ENCODE results near the gene ARHGEF4. TPM values are rescaled to one million over a fixed set of nuclear protein-coding genes. Genes with fewer than 3 reads are reported as not detected.

The ARHGEF4 gene
- total and polyA plus RNA-seq, 5 donors from 2014 or later: 0.22 to 1.7 (median 0.48) TPM; not detected in 1

DNA sequence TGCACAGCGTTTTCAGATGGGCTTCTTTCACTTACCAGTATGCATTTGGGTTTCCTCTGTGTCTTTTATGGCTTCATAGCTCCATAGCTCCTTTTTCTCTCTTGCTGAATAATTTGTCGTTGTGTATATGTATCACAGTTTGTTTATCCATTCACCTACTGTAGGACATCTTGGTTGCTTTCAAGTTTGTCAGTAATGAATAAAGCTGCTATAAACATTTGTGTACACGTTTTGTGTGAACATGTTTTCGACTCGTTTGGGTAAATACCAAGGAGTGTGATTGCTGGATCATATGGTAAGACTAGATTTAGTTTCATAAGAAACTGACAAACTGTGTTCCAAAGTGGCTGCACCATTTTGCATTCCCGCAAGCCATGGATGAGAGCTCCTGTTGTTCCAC is 161.8 kb downstream of the ARHGEF4 start:
- no peaks in the 10 kb centered on the region for H3K4me1 ChIP-seq (ENCODE audit: control insufficient read depth, insufficient read depth, low read length, poor library complexity, severe bottlenecking)
- peaks cover 19% of the 10 kb centered on the region for H3K27me3 Mint-ChIP-seq
- no peaks in the 10 kb centered on the region for H3K4me1 Mint-ChIP-seq

GRCh38 chr2:131004446-131005209 is 167.9 kb downstream of the ARHGEF4 start:
- no peaks in the 10 kb centered on the region for H3K36me3 Mint-ChIP-seq
- H3K4me1 Mint-ChIP-seq: no peaks in the 10 kb centered on the region
- ATAC-seq (ENCODE audit: low read depth in 2 of 2) (no peak), DNase-seq (no peak)
- Histone ChIP-seq H3K4me3 (ENCODE audit: low read depth, low read length) (no peak overlapping the region), H3K27me3 (ENCODE audit: control insufficient read depth, insufficient read depth, low read length) (peaks cover 3% of the 10 kb centered on the region), H3K9me3 (ENCODE audit: control insufficient read depth in 2 of 2, low read length in 2 of 2) (no peaks in the 10 kb centered on the region), H3K4me1 (ENCODE audit: control insufficient read depth, insufficient read depth, low read length, poor library complexity, severe bottlenecking) (no peaks in the 10 kb centered on the region), H3K27ac (ENCODE audit: insufficient read depth, low read length, poor library complexity, severe bottlenecking) (no peak overlapping the region), H3K36me3 (ENCODE audit: control insufficient read depth, insufficient read depth, low read length) (no peaks in the 10 kb centered on the region)
- H3K4me3 Mint-ChIP-seq: no peak overlapping the region
- H3K27me3 Mint-ChIP-seq: peaks cover 10% of the 10 kb centered on the region
- no peak overlapping the region for H3K27ac Mint-ChIP-seq
- H3K9me3 Mint-ChIP-seq: peaks cover 0 to 1% (median 0%) of the 10 kb centered on the region in 7 donors

More for the DNA sequence above, 161.8 kb downstream of the ARHGEF4 start:
- Histone ChIP-seq H3K9me3 (ENCODE audit: control insufficient read depth in 2 of 2, low read length in 2 of 2) (no peaks in the 10 kb centered on the region), H3K4me3 (ENCODE audit: low read depth, low read length) (no peak overlapping the region), H3K27ac (ENCODE audit: insufficient read depth, low read length, poor library complexity, severe bottlenecking) (no peak overlapping the region), H3K27me3 (ENCODE audit: control insufficient read depth, insufficient read depth, low read length) (no peaks in the 10 kb centered on the region), H3K36me3 (ENCODE audit: control insufficient read depth, insufficient read depth, low read length) (no peaks in the 10 kb centered on the region)
- DNase-seq: no peak
- no peaks in the 10 kb centered on the region for H3K36me3 Mint-ChIP-seq
- H3K4me3 Mint-ChIP-seq: no peak overlapping the region
- ATAC-seq (ENCODE audit: low read depth in 2 of 2): no peak
- H3K27ac Mint-ChIP-seq: no peak overlapping the region
- no peaks in the 10 kb centered on the region for H3K9me3 Mint-ChIP-seq

GRCh38 chr2:131005216-131005935 is 168.7 kb downstream of the ARHGEF4 start:
- H3K4me1 Mint-ChIP-seq: no peaks in the 10 kb centered on the region
- ATAC-seq (ENCODE audit: low read depth in 2 of 2): no peak
- H3K9me3 Mint-ChIP-seq: peaks cover 0 to 1% (median 0%) of the 10 kb centered on the region in 7 donors
- H3K9me3 ChIP-seq (ENCODE audit: control insufficient read depth in 2 of 2, low read length in 2 of 2): no peaks in the 10 kb centered on the region
- no peak overlapping the region for H3K4me3 ChIP-seq (ENCODE audit: low read depth, low read length)
- no peak overlapping the region for H3K27ac Mint-ChIP-seq
- H3K36me3 ChIP-seq (ENCODE audit: control insufficient read depth, insufficient read depth, low read length): no peaks in the 10 kb centered on the region
- H3K27me3 ChIP-seq (ENCODE audit: control insufficient read depth, insufficient read depth, low read length): peaks cover 4% of the 10 kb centered on the region
- no peaks in the 10 kb centered on the region for H3K36me3 Mint-ChIP-seq
- no peak for DNase-seq
- no peak overlapping the region for H3K4me3 Mint-ChIP-seq
- no peak overlapping the region for H3K27ac ChIP-seq (ENCODE audit: insufficient read depth, low read length, poor library complexity, severe bottlenecking)
- H3K27me3 Mint-ChIP-seq: peaks cover 10% of the 10 kb centered on the region
- H3K4me1 ChIP-seq (ENCODE audit: control insufficient read depth, insufficient read depth, low read length, poor library complexity, severe bottlenecking): no peaks in the 10 kb centered on the region

DNA sequence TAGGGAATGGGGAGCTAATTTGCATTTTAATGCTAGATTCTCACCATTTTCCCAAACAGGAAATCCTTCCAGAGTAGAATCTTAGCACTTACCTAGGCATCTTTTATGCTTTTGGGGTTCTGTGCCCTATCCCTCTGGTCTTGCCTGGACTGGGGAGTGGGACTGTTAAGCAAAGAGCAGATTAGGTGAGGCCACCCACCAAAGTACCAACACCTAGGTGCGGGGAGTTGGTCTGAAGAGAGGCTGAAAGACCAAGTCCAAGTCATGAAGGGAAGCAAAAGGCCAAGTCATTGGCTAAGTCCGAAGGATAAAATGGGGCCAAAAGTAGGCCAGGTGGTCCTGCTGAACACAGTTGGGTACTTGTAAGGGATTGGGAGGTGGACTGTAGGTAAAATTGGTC is 169.8 kb downstream of the ARHGEF4 start:
- Mint-ChIP-seq H3K4me3 (no peak overlapping the region), H3K4me1 (peaks cover 0 to 3% (median 0%) of the 10 kb centered on the region in 4 donors), H3K27me3 (peaks cover 10% of the 10 kb centered on the region), H3K36me3 (no peaks in the 10 kb centered on the region), H3K27ac (no peak overlapping the region), H3K9me3 (peaks cover 0 to 1% (median 0%) of the 10 kb centered on the region in 7 donors)
- DNase-seq (no peak), ATAC-seq (ENCODE audit: low read depth in 2 of 2) (no peak)
- no peak overlapping the region for H3K27ac ChIP-seq (ENCODE audit: insufficient read depth, low read length, poor library complexity, severe bottlenecking)
- H3K36me3 ChIP-seq (ENCODE audit: control insufficient read depth, insufficient read depth, low read length): no peaks in the 10 kb centered on the region
- H3K9me3 ChIP-seq (ENCODE audit: control insufficient read depth in 2 of 2, low read length in 2 of 2): no peaks in the 10 kb centered on the region
- H3K27me3 ChIP-seq (ENCODE audit: control insufficient read depth, insufficient read depth, low read length): peaks cover 12% of the 10 kb centered on the region
- no peaks in the 10 kb centered on the region for H3K4me1 ChIP-seq (ENCODE audit: control insufficient read depth, insufficient read depth, low read length, poor library complexity, severe bottlenecking)
- no peak overlapping the region for H3K4me3 ChIP-seq (ENCODE audit: low read depth, low read length)

DNA sequence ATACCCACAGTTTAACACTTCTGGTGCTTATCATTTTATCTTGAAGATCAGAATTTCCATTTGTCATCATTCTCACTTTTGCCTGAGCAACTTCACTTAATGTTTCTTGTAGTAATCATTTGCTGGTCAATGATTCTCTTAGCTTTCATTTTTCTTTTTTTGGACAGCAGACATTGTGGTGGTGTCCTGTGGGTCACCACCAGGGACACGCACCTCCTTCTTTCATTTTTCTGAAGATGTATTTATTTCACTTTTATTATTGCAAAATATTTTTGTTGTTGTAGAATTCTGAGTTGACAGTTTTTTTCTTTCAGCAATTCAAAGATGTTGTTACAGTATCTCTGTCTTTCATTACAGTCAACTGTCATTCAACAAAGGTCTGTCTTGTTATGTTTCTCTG is 172.3 kb downstream of the ARHGEF4 start:
- Histone ChIP-seq H3K4me3 (ENCODE audit: low read depth, low read length) (no peak overlapping the region), H3K36me3 (ENCODE audit: control insufficient read depth, insufficient read depth, low read length) (no peaks in the 10 kb centered on the region), H3K27ac (ENCODE audit: insufficient read depth, low read length, poor library complexity, severe bottlenecking) (no peak overlapping the region), H3K27me3 (ENCODE audit: control insufficient read depth, insufficient read depth, low read length) (peaks cover 12% of the 10 kb centered on the region), H3K4me1 (ENCODE audit: control insufficient read depth, insufficient read depth, low read length, poor library complexity, severe bottlenecking) (no peaks in the 10 kb centered on the region), H3K9me3 (ENCODE audit: control insufficient read depth in 2 of 2, low read length in 2 of 2) (no peaks in the 10 kb centered on the region)
- Mint-ChIP-seq H3K36me3 (no peaks in the 10 kb centered on the region), H3K4me1 (peaks cover 0 to 3% (median 0%) of the 10 kb centered on the region in 4 donors), H3K4me3 (no peak overlapping the region), H3K9me3 (peaks cover 0 to 3% (median 0%) of the 10 kb centered on the region in 7 donors), H3K27ac (no peak overlapping the region), H3K27me3 (peaks cover 16% of the 10 kb centered on the region)
- ATAC-seq (ENCODE audit: low read depth in 2 of 2): no peak
- no peak for DNase-seq

DNA sequence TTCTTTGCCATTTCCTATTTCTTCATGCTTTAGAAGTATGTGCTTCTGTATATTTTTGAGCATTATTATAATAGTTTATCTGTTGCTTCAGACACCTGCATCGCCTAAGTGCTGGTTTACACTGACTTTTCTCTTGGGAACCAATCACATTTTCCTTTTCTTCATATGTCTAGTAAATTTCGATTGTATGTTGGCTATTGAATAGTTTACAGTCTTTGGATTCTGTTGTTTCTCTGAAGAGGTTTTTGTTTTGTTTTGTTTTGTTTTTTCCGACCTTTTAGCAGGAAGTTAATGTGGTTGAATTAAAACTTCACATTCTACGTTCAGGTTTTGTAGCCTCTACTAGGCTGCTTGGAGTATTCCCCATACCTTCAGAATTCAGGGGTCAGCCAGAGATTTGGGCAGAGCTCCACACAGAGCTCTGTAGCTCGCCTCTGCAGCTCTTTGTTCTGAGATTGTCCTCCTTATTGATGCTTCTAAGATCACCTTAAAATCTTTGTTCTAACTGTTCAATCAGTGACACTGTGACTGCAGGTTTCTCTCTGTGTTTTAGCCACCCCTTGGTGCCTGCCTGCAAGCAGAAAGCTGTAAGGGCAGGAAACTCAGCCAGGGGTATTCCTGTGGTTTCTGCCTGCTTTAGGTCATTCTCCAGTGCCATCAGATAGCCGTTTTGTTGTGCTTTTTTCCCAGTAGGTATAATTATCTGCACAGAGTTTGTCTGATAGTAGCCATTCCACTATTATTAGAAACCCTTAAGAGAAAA is 173.2 kb downstream of the ARHGEF4 start:
- Mint-ChIP-seq H3K4me3 (no peak overlapping the region), H3K36me3 (no peaks in the 10 kb centered on the region), H3K27me3 (peaks cover 22% of the 10 kb centered on the region), H3K9me3 (peaks cover 0 to 3% (median 0%) of the 10 kb centered on the region in 7 donors), H3K4me1 (peaks cover 0 to 3% (median 0%) of the 10 kb centered on the region in 4 donors), H3K27ac (no peak overlapping the region)
- no peaks in the 10 kb centered on the region for H3K9me3 ChIP-seq (ENCODE audit: control insufficient read depth in 2 of 2, low read length in 2 of 2)
- no peaks in the 10 kb centered on the region for H3K4me1 ChIP-seq (ENCODE audit: control insufficient read depth, insufficient read depth, low read length, poor library complexity, severe bottlenecking)
- H3K27me3 ChIP-seq (ENCODE audit: control insufficient read depth, insufficient read depth, low read length): peaks cover 12% of the 10 kb centered on the region
- ATAC-seq (ENCODE audit: low read depth in 2 of 2) (no peak), DNase-seq (no peak)
- no peak overlapping the region for H3K27ac ChIP-seq (ENCODE audit: insufficient read depth, low read length, poor library complexity, severe bottlenecking)
- no peak overlapping the region for H3K4me3 ChIP-seq (ENCODE audit: low read depth, low read length)
- no peaks in the 10 kb centered on the region for H3K36me3 ChIP-seq (ENCODE audit: control insufficient read depth, insufficient read depth, low read length)

DNA sequence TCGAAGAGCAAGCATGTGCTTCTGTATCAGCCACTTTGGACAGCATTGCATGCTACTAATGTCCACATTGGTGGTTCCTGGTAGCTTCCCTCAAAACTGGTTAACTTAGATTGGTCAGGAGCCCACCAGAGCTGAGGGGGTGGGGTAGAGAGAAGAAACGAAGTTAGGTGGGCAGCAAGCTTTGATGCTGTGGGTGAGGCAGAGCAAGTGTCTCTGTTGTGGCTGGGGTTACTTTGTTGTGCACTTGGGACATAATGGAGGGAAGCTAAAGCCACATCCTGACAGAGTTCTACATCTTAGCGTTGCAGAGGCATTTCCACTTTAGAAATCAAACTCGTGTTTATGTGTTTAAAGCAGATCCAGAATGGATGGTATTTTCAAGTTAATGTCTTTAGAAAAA is 173.9 kb downstream of the ARHGEF4 start:
- ATAC-seq (ENCODE audit: low read depth in 2 of 2) (no peak), DNase-seq (no peak)
- peak overlapping the region in 2 of 3 donors; percentile 6 to 46 for H3K27ac Mint-ChIP-seq
- no peak overlapping the region for H3K4me3 Mint-ChIP-seq
- no peaks in the 10 kb centered on the region for H3K36me3 Mint-ChIP-seq
- H3K9me3 Mint-ChIP-seq: peaks cover 0 to 3% (median 0%) of the 10 kb centered on the region in 7 donors
- no peak overlapping the region for H3K4me3 ChIP-seq (ENCODE audit: low read depth, low read length)
- H3K27ac ChIP-seq (ENCODE audit: insufficient read depth, low read length, poor library complexity, severe bottlenecking): no peak overlapping the region
- peaks cover 12% of the 10 kb centered on the region for H3K27me3 ChIP-seq (ENCODE audit: control insufficient read depth, insufficient read depth, low read length)
- no peaks in the 10 kb centered on the region for H3K9me3 ChIP-seq (ENCODE audit: control insufficient read depth in 2 of 2, low read length in 2 of 2)
- H3K27me3 Mint-ChIP-seq: peaks cover 26% of the 10 kb centered on the region
- no peaks in the 10 kb centered on the region for H3K36me3 ChIP-seq (ENCODE audit: control insufficient read depth, insufficient read depth, low read length)
- H3K4me1 Mint-ChIP-seq: peaks cover 0 to 3% (median 0%) of the 10 kb centered on the region in 4 donors
- H3K4me1 ChIP-seq (ENCODE audit: control insufficient read depth, insufficient read depth, low read length, poor library complexity, severe bottlenecking): no peaks in the 10 kb centered on the region
